Sigmoid colon (tissue), 7 donors: ENCODE data around the gene CLCN4. TPM values are rescaled to one million over a fixed set of nuclear protein-coding genes. Genes with fewer than 3 reads are reported as not detected.

ENCODE experiments used
- DNase-seq: peaks from one replicate; pipeline ENCODE4 v3.0.0-alpha.2; 2019
- H3K27ac ChIP-seq, 4 donors: fragments of 200-600 bp; sonication (generic); one replicate each; pipeline ENCODE4 v1.5.1; 2016 to 2019; ENCODE audit warnings: mild to moderate bottlenecking in 1 of 4
- H3K27me3 ChIP-seq, 3 donors: fragments of 200-600 bp; sonication (generic); one replicate each; pipeline ENCODE4 v1.5.1; 2019; ENCODE audit warnings: mild to moderate bottlenecking in 1 of 3
- H3K36me3 ChIP-seq, 4 donors: fragments of 200-600 bp; sonication (generic); one replicate each; pipeline ENCODE4 v1.5.1; 2016 to 2019
- H3K4me1 ChIP-seq, 4 donors: fragments of 200-600 bp; sonication (generic); one replicate each; pipeline ENCODE4 v1.5.1; 2017 to 2019
- H3K4me3 ChIP-seq, 4 donors: fragments of 200-600 bp; sonication (generic); one replicate each; pipeline ENCODE4 v1.5.1; 2017 to 2019; ENCODE audit warnings: mild to moderate bottlenecking in 2 of 4, moderate library complexity in 1 of 4
- H3K9me3 ChIP-seq, 4 donors: fragments of 200-600 bp in 3 of 4; sonication (generic) in 3 of 4; one replicate each; pipeline versions ENCODE4 v1.5.1 to v1.6.1; 2013 to 2019
- CTCF ChIP-seq, 4 experiments: fragments of 450-650 bp in 3 of 4; fragments of 200-600 bp in 1 of 4; IDR thresholded peaks; one replicate each; pipeline ENCODE4 v1.5.1; 2016 to 2019; ENCODE audit warnings: antibody characterized with exemption in 4 of 4, mild to moderate bottlenecking in 3 of 4, moderate library complexity in 2 of 4
- EP300 ChIP-seq, 4 donors: sonication (generic); formaldehyde crosslinking; IDR thresholded peaks; one replicate each; pipeline ENCODE4 v1.6.1; 2017; ENCODE audit warnings: antibody characterized with exemption in 4 of 4
- POLR2A ChIP-seq, 2 donors: fragments of 450-650 bp; IDR thresholded peaks; one replicate each; pipeline ENCODE4 v1.6.1; 2016; ENCODE audit warnings: antibody characterized with exemption in 2 of 2, mild to moderate bottlenecking in 2 of 2, moderate library complexity in 2 of 2
- POLR2AphosphoS5 ChIP-seq, 4 donors: sonication (generic); formaldehyde crosslinking; IDR thresholded peaks; one replicate each; pipeline ENCODE4 v1.6.1; 2017; ENCODE audit warnings: antibody characterized with exemption in 4 of 4
- WGBS, 2 donors: extraction: QIAGEN DNeasy Blood & Tissue Kit; methylation state at CpG; one replicate each; pipeline ENCODE4 v1.1.7; 2013; 5-methylcytosine and 5-hydroxymethylcytosine counted together
- intact Hi-C: fragments of 100-400 bp; cut with DNase I; formaldehyde crosslinking; loops from one replicate; pipeline ENCODE4 v1.15.1; 2023
- polyA plus RNA-seq, 3 donors: library from polyadenylated mRNA; stranded (reverse); fragments of 200-250 nt; gene quantifications; one replicate each; pipeline ENCODE4 v1.2.3, GENCODE V29; 2013
- total RNA-seq, 4 donors: library from RNA; depleted of rRNA; stranded (reverse); fragments of >200 nt; gene quantifications; one replicate each; pipeline ENCODE4 v1.1.0, GENCODE V29; 2016
- donor health status: healthy with polysubstance abuse.
- donor health status: Bipolar disorder and iron deficiency.
- donor health status: healthy.

Gene CLCN4
- total and polyA plus RNA-seq, 7 donors: under 0.01 to 1.1 (median 0.71) TPM

DNA sequence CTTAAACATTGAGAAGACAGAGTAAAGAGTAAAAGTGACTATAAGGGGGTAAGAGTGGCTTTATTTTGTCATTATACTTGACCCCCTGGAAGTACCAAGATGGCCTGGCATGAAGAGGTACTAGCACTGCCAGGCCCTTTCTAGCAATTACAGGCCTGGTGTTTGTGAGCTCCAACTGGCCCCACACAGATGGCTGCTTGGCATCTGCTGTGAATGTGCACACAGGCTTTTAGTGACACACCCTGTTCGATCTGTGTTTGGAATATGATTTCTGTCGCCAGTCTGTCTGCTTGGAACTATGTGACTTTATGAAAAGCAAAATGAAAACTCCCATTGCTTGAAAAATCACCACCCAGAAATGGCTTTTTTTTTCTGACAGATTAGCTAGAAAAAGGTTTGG is 123.3 kb downstream of the CLCN4 start:
- Histone ChIP-seq H3K4me1 (no peaks in the 10 kb centered on the region), H3K4me3 (no peak overlapping the region), H3K9me3 (no peaks in the 10 kb centered on the region), H3K27ac (no peak overlapping the region), H3K36me3 (no peaks in the 10 kb centered on the region), H3K27me3 (no peaks in the 10 kb centered on the region)
- DNase-seq: no peak
- TF ChIP-seq POLR2A (IDR thresholded peaks at IDR 0.05) (no peak), POLR2AphosphoS5 (IDR thresholded peaks at IDR 0.05) (no peak), EP300 (IDR thresholded peaks at IDR 0.05) (no peak), CTCF (IDR thresholded peaks at IDR 0.05) (no peak)
- 35 to 71% methylated on average over 2 of the region's 2 CpGs for WGBS, 2 donors
- intact Hi-C loops: no loop called here

DNA sequence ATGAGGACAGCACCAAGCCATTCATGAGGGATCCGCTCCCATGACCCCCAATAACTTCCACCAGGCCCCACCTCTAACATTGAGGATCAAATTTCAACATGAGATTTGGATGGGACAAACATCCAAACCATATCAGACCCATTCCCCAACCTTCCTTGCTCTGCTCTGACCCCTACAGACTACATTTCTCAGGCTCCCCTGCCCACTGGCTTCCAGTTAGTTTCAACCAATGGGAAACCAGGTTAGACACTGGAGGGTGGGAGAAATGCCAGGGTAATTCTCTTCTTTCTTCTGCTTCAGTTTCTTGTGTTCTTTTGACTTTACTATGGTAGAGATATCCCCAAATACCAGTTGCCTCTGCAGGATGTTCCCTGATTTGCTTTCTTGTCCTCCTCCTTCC is 125.7 kb downstream of the CLCN4 start:
- Histone ChIP-seq H3K9me3 (no peaks in the 10 kb centered on the region), H3K4me3 (no peak overlapping the region), H3K27me3 (no peaks in the 10 kb centered on the region), H3K27ac (no peak overlapping the region), H3K36me3 (no peaks in the 10 kb centered on the region), H3K4me1 (no peaks in the 10 kb centered on the region)
- DNase-seq: no peak
- 100% methylated on average over 1 of the region's 1 CpG for WGBS, 2 donors
- intact Hi-C loops: no loop called here
- TF ChIP-seq EP300 (IDR thresholded peaks at IDR 0.05): no peak
- TF ChIP-seq POLR2AphosphoS5 (IDR thresholded peaks at IDR 0.05): no peak
- TF ChIP-seq CTCF (IDR thresholded peaks at IDR 0.05): no peak
- no peak for TF ChIP-seq POLR2A (IDR thresholded peaks at IDR 0.05)

DNA sequence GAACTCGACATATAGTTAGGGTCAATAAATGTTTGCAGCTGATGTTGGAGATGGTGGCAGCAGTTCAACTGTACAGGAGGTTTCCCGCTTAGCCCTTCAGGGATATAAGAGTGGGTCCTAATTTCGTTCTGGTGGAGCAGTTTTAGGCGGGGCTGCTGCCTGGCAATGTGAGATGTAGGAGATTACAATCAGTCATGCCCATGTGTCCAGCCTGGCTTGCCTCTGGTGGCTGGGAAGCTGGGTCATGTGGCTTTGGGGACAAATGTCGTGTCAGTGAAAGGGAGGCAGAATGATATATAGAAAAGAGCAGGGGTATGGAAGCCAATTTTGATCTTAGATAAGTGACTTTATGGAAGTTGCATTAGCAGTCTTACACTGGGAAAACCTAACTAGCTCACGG is 129.4 kb downstream of the CLCN4 start:
- WGBS, 2 donors: 82 to 84% methylated on average over 6 of the region's 6 CpGs
- DNase-seq: no peak
- Histone ChIP-seq H3K4me3 (no peak overlapping the region), H3K4me1 (no peaks in the 10 kb centered on the region), H3K36me3 (no peaks in the 10 kb centered on the region), H3K27me3 (no peaks in the 10 kb centered on the region), H3K9me3 (no peaks in the 10 kb centered on the region), H3K27ac (no peak overlapping the region)
- intact Hi-C loops: no loop called here
- no peak for TF ChIP-seq CTCF (IDR thresholded peaks at IDR 0.05)
- TF ChIP-seq EP300 (IDR thresholded peaks at IDR 0.05): no peak
- TF ChIP-seq POLR2A (IDR thresholded peaks at IDR 0.05): no peak
- TF ChIP-seq POLR2AphosphoS5 (IDR thresholded peaks at IDR 0.05): no peak

Other genes with a start within 250 kb of the CLCN4 start
- 1 to 10 TPM in 1 of 4 donors, under 1 TPM in 1, not detected in 2; 0.68 to 2.2 TPM for gene CLDN34, start 189.6 kb upstream of the CLCN4 start, total RNA-seq
- gene CLDN34, start 189.6 kb upstream of the CLCN4 start, polyA plus RNA-seq: under 1 TPM in 1 of 3 donors, not detected in 2; 0.16 TPM